GM12874 (cell line): ENCODE measurements around the gene CCDC192.

Source experiments
- CTCF ChIP-seq: IDR thresholded peaks from 2 replicates; pipeline ENCODE4 v1.5.1; 2011; ENCODE audit warnings: low read depth, mild to moderate bottlenecking, control low read depth, low read length, moderate library complexity; ENCODE audit not compliant: insufficient read depth

CCDC192 gene

GRCh38 chr5:127821896-127822295 is 118.7 kb downstream of the CCDC192 start:
- TF ChIP-seq CTCF = no peak

GRCh38 chr5:127824126-127824525 is 120.9 kb downstream of the CCDC192 start:
- TF ChIP-seq CTCF = no peak

DNA sequence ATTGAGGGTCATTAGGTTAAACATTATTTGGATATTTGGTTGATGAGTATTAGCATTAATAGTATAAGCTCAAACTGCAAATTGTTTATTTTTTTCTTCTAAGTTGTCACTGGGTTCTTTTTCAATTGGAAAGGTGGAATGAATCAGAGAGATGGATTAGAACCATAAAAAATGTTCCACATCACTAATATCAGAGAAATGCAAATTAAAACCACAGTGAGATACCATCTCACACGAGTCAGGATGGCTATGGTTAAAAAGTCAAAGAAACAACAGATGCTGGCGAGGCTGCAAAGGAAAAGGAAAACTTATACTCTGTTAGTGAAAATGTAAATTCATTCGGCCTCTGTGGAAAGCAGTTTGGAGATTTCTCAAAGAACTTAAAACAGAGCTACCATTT is 122.8 kb downstream of the CCDC192 start:
- no peak for TF ChIP-seq CTCF

DNA sequence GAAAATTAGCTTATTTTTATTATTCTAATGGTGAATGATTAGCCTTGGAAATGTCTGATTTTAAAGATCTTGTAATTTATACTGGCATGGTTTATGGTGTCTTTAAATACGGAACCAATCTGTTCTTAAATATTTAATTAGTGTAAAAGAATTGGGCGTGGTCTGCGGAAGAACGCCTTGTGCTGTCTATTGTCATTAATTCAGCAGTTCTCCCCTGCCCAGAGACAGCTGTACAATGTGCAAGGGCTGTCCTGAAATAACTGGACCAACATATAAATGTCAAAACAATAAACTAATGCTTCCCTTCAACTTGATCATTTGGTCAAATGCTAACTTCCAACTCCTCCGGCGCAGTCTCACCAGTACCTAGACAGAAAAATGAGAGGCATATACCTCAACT is 124.3 kb downstream of the CCDC192 start:
- TF ChIP-seq CTCF = no peak

GRCh38 chr5:127830157-127830556 is 127.0 kb downstream of the CCDC192 start:
- no peak for TF ChIP-seq CTCF

GRCh38 chr5:127830829-127831598 is 127.8 kb downstream of the CCDC192 start:
- no peak for TF ChIP-seq CTCF

- no peak for TF ChIP-seq CTCF
Measured at GRCh38 chr5:127832067-127832466, 128.9 kb downstream of the CCDC192 start.
